Fibroblast of lung (primary cell): ENCODE data around the gene AP2B1. TPM values are rescaled to one million over a fixed set of nuclear protein-coding genes. Genes with fewer than 3 reads are reported as not detected.

Source experiments
- DNase-seq, 2 donors: peaks; one replicate each; pipeline versions ENCODE4 v3.0.0 to v3.0.0-alpha.2; 2010; ENCODE audit warnings: low read depth in 2 of 2
- H2AFZ ChIP-seq: 2 replicates; pipeline ENCODE4 v1.5.1; 2012; ENCODE audit warnings: low read length, control low read depth, inconsistent platforms
- H3K27ac ChIP-seq: 2 replicates; pipeline ENCODE4 v1.5.1; 2011; ENCODE audit warnings: low read length, control low read depth; ENCODE audit not compliant: insufficient read depth
- H3K27me3 ChIP-seq: 2 replicates; pipeline ENCODE4 v1.5.1; 2011; ENCODE audit warnings: mild to moderate bottlenecking, low read length; ENCODE audit not compliant: control insufficient read depth, insufficient read depth
- H3K36me3 ChIP-seq: 2 replicates; pipeline ENCODE4 v1.5.1; 2011; ENCODE audit warnings: low read length; ENCODE audit not compliant: control insufficient read depth, insufficient read depth
- H3K4me1 ChIP-seq: 2 replicates; pipeline ENCODE4 v1.5.1; 2011; ENCODE audit warnings: low read length; ENCODE audit not compliant: control insufficient read depth, insufficient read depth; ENCODE audit errors: extremely low read depth
- H3K4me2 ChIP-seq: 2 replicates; pipeline ENCODE4 v1.5.1; 2011; ENCODE audit warnings: low read length, control low read depth; ENCODE audit not compliant: insufficient read depth; ENCODE audit errors: extremely low read depth
- H3K4me3 ChIP-seq, 4 experiments: fragments of 200-600 bp in 1 of 4; sonication (generic) in 1 of 4; replicated peaks in 1 of 4; 2 replicates each; pipeline ENCODE4 v1.5.1; 2011 to 2016; ENCODE audit warnings: low read length in 4 of 4, low read depth in 3 of 4, mild to moderate bottlenecking in 3 of 4, control low read depth in 2 of 4, inconsistent platforms in 1 of 4, mixed read lengths in 1 of 4; ENCODE audit not compliant: insufficient read depth in 1 of 4; ENCODE audit errors: control extremely low read depth in 1 of 4
- H3K79me2 ChIP-seq: 2 replicates; pipeline ENCODE4 v1.5.1; 2012; ENCODE audit warnings: mild to moderate bottlenecking, low read length, inconsistent platforms; ENCODE audit not compliant: control insufficient read depth, insufficient read depth
- H3K9ac ChIP-seq: 2 replicates; pipeline ENCODE4 v1.5.1; 2011; ENCODE audit warnings: mild to moderate bottlenecking, low read length, control low read depth; ENCODE audit not compliant: insufficient read depth
- H3K9me3 ChIP-seq: 2 replicates; pipeline ENCODE4 v1.5.1; 2012; ENCODE audit warnings: low read depth, low read length; ENCODE audit not compliant: control insufficient read depth, insufficient read depth
- H4K20me1 ChIP-seq: 2 replicates; pipeline ENCODE4 v1.5.1; 2011; ENCODE audit warnings: low read length; ENCODE audit not compliant: control insufficient read depth, insufficient read depth; ENCODE audit errors: extremely low read depth
- CTCF ChIP-seq, 2 donors: IDR thresholded peaks in 1 of 2; conservative IDR thresholded peaks in 1 of 2; 1 replicate in 1 of 2; 2 replicates in 1 of 2; pipeline ENCODE4 v1.5.1; 2011 to 2012; ENCODE audit warnings: low read length in 2 of 2, control low read depth in 1 of 2, inconsistent platforms in 1 of 2, low read depth in 1 of 2, mild to moderate bottlenecking in 1 of 2
- EZH2 ChIP-seq: IDR thresholded peaks from 2 replicates; pipeline ENCODE4 v1.5.1; 2012; ENCODE audit warnings: low read length, control low read depth, mild to moderate bottlenecking; ENCODE audit errors: missing control alignments
- polyA plus RNA-seq, 2 donors: library from polyadenylated mRNA; depleted of rRNA in 1 of 2; stranded (reverse) in 1 of 2; unstranded in 1 of 2; fragments of >200 nt; gene quantifications; 2 replicates each; pipeline ENCODE4 v1.2.1, GENCODE V29; 2011 to 2012; ENCODE audit warnings: missing spikeins in 1 of 2
- total RNA-seq: library from RNA; depleted of rRNA; stranded (reverse); fragments of >200 nt; gene quantifications from 2 replicates; pipeline ENCODE4 v1.2.1, GENCODE V29; 2014

The AP2B1 gene
- total and polyA plus RNA-seq, 2 donors (not counting 1 experiment from before 2014, with no cell fraction given), result 109 to 236 TPM

GRCh38 chr17:35713069-35713728 lies 126.1 kb downstream of the AP2B1 start:
- Histone ChIP-seq H3K27ac (no peak overlapping the region), H3K4me3 (no peak overlapping the region), H3K4me2 (peak overlapping the region; percentile 10), H3K79me2 (no peaks in the 10 kb centered on the region), H3K36me3 (peaks cover 3% of the 10 kb centered on the region), H3K4me1 (peaks cover 5% of the 10 kb centered on the region), H4K20me1 (no peaks in the 10 kb centered on the region), H3K9me3 (no peaks in the 10 kb centered on the region), H3K27me3 (no peaks in the 10 kb centered on the region), H3K9ac (no peak overlapping the region), H2AFZ (no peak overlapping the region)
- DNase-seq, result peak; percentile 80 to 99
- TF ChIP-seq CTCF (conservative IDR thresholded peaks at IDR 0.05 in 1 of 2, IDR thresholded peaks at IDR 0.05 in 1 of 2; ENCODE audit: low read depth in 1 of 2, low read length in 2 of 2) (no peak), EZH2 (no peak)

- Histone ChIP-seq H3K4me3 (no peak overlapping the region), H3K9me3 (no peaks in the 10 kb centered on the region), H2AFZ (no peak overlapping the region), H3K4me2 (no peak overlapping the region), H3K36me3 (peaks cover 2% of the 10 kb centered on the region), H4K20me1 (no peaks in the 10 kb centered on the region), H3K9ac (no peak overlapping the region), H3K27ac (no peak overlapping the region), H3K79me2 (no peaks in the 10 kb centered on the region), H3K27me3 (no peaks in the 10 kb centered on the region), H3K4me1 (peaks cover 5% of the 10 kb centered on the region)
- no peak for DNase-seq
- TF ChIP-seq CTCF (conservative IDR thresholded peaks at IDR 0.05 in 1 of 2, IDR thresholded peaks at IDR 0.05 in 1 of 2; ENCODE audit: low read depth in 1 of 2, low read length in 2 of 2) (no peak), EZH2 (no peak)
Observed at GRCh38 chr17:35714988-35715387, 127.9 kb downstream of the AP2B1 start.

- Histone ChIP-seq H3K9ac (no peak overlapping the region), H3K36me3 (peaks cover 2% of the 10 kb centered on the region), H4K20me1 (no peaks in the 10 kb centered on the region), H3K27me3 (no peaks in the 10 kb centered on the region), H2AFZ (no peak overlapping the region), H3K27ac (no peak overlapping the region), H3K9me3 (no peaks in the 10 kb centered on the region), H3K4me1 (peaks cover 5% of the 10 kb centered on the region), H3K4me2 (no peak overlapping the region), H3K79me2 (no peaks in the 10 kb centered on the region), H3K4me3 (no peak overlapping the region)
- TF ChIP-seq CTCF (conservative IDR thresholded peaks at IDR 0.05 in 1 of 2, IDR thresholded peaks at IDR 0.05 in 1 of 2; ENCODE audit: low read depth in 1 of 2, low read length in 2 of 2) (no peak), EZH2 (no peak)
- DNase-seq, result no peak
Observed at GRCh38 chr17:35715416-35715815, 128.3 kb downstream of the AP2B1 start.
